A673 (cell line): ENCODE measurements around the gene THAP4. TPM values are rescaled to one million over a fixed set of nuclear protein-coding genes. Genes with fewer than 3 reads are reported as not detected.

Experiments
- BruUV-seq: library from RNA; stranded (reverse); fragments of 400-500 nt; replicated peaks from 2 replicates; lab custom pipeline; 2021; lab: Mats Ljungman, UMichigan
- CTCF ChIA-PET: fragments of 300-600 bp; sonication (Branson Sonifier 250); formaldehyde crosslinking; loops from one replicate; lab custom pipeline; 2022; ENCODE audit warnings: antibody characterized with exemption; lab: Charles Lee
- POLR2A ChIA-PET: fragments of 300-600 bp; sonication (Branson Sonifier 250); formaldehyde crosslinking; loops from one replicate; lab custom pipeline; 2022; ENCODE audit warnings: antibody characterized with exemption; ENCODE audit not compliant: low non-redundant PET; lab: Charles Lee
- DNase-seq: peaks from one replicate; pipeline ENCODE4 v3.0.0-alpha.2; 2015; ENCODE audit warnings: low spot score
- H3K27ac ChIP-seq: fragments of 200-600 bp; sonication (generic); 2 replicates; pipeline ENCODE4 v1.5.1; 2016; ENCODE audit warnings: mixed run types, low read depth, mild to moderate bottlenecking, mixed read lengths, antibody characterized with exemption, low read length; ENCODE audit not compliant: poor library complexity, severe bottlenecking
- H3K27me3 ChIP-seq: fragments of 200-600 bp; sonication (generic); replicated peaks from 2 replicates; pipeline ENCODE4 v1.6.1; 2017; ENCODE audit warnings: mixed run types, low read depth, mild to moderate bottlenecking, mixed read lengths, antibody characterized with exemption, low read length; ENCODE audit not compliant: insufficient read depth, poor library complexity
- H3K36me3 ChIP-seq: fragments of 200-600 bp; sonication (generic); 2 replicates; pipeline ENCODE4 v1.6.1; 2016; ENCODE audit warnings: mixed run types, mild to moderate bottlenecking, mixed read lengths, antibody characterized with exemption, low read length; ENCODE audit not compliant: insufficient read depth, poor library complexity, severe bottlenecking
- H3K4me1 ChIP-seq: fragments of 200-600 bp; sonication (generic); 2 replicates; pipeline ENCODE4 v1.6.1; 2017; ENCODE audit warnings: mixed run types, mild to moderate bottlenecking, mixed read lengths, antibody characterized with exemption, low read length; ENCODE audit not compliant: insufficient read depth, poor library complexity, severe bottlenecking
- H3K4me3 ChIP-seq: fragments of 200-600 bp; sonication (generic); 2 replicates; pipeline ENCODE4 v1.5.1; 2016; ENCODE audit warnings: low read depth, mixed run types, mild to moderate bottlenecking, mixed read lengths, low read length; ENCODE audit not compliant: poor library complexity, severe bottlenecking
- H3K9me3 ChIP-seq: fragments of 200-600 bp; sonication (generic); 2 replicates; pipeline ENCODE4 v1.6.1; 2016; ENCODE audit warnings: mixed run types, low read depth, mild to moderate bottlenecking, mixed read lengths, antibody characterized with exemption, low read length; ENCODE audit not compliant: poor library complexity, severe bottlenecking
- CTCF ChIP-seq: fragments of 300-800, 200-600 bp; sonication (generic); conservative IDR thresholded peaks from 2 replicates; pipeline ENCODE4 v1.5.1; 2017; ENCODE audit warnings: low read depth, mild to moderate bottlenecking, antibody characterized with exemption, low read length, moderate library complexity, mixed read lengths
- EZH2 ChIP-seq: fragments of 200-600 bp; sonication (generic); IDR thresholded peaks from 2 replicates; pipeline ENCODE4 v1.6.1; 2017; ENCODE audit warnings: borderline replicate concordance, low read depth, mild to moderate bottlenecking, mixed read lengths, antibody characterized with exemption, low read length; ENCODE audit not compliant: poor library complexity, severe bottlenecking
- intact Hi-C: fragments of 100-400 bp; cut with micrococcal nuclease; formaldehyde crosslinking; loops from one replicate; pipeline ENCODE4 v1.10.0; 2022; ENCODE audit not compliant: unreplicated experiment
- total RNA-seq: library from RNA; stranded (reverse); gene quantifications from 2 replicates; pipeline ENCODE4 v1.2.3, GENCODE V29; 2021

THAP4 gene
- total RNA-seq, 1 experiment from 2014 or later = 82.0 TPM

GRCh38 chr2:241582328-241582727 lies 54.6 kb downstream of the THAP4 start:
- ChIA-PET POLR2A (no interaction called here), CTCF (no interaction called here)
- intact Hi-C loops = no loop called here
- no peak for DNase-seq
- Histone ChIP-seq H3K4me3 (no peak overlapping the region), H3K4me1 (peaks cover 3% of the 10 kb centered on the region), H3K9me3 (peaks cover 17% of the 10 kb centered on the region), H3K27me3 (no peaks in the 10 kb centered on the region), H3K36me3 (peaks cover 38% of the 10 kb centered on the region), H3K27ac (no peak overlapping the region)
- TF ChIP-seq CTCF = no peak
- TF ChIP-seq EZH2 = no peak
- no TSS peak for BruUV-seq

- intact Hi-C loops = no loop called here
- ChIA-PET CTCF (no interaction called here), POLR2A (no interaction called here)
- no peaks in the 10 kb centered on the region for H3K27me3 ChIP-seq
- H3K9me3 ChIP-seq = peaks cover 3% of the 10 kb centered on the region
- peaks cover 3% of the 10 kb centered on the region for H3K4me1 ChIP-seq
- no TSS peak for BruUV-seq
- no peak for TF ChIP-seq EZH2
- TF ChIP-seq CTCF = no peak
- no peak overlapping the region for H3K27ac ChIP-seq
- no peak overlapping the region for H3K4me3 ChIP-seq
- peaks cover 13% of the 10 kb centered on the region for H3K36me3 ChIP-seq
- DNase-seq = no peak
Observed at GRCh38 chr2:241579281-241579680, 57.7 kb downstream of the THAP4 start.

DNA sequence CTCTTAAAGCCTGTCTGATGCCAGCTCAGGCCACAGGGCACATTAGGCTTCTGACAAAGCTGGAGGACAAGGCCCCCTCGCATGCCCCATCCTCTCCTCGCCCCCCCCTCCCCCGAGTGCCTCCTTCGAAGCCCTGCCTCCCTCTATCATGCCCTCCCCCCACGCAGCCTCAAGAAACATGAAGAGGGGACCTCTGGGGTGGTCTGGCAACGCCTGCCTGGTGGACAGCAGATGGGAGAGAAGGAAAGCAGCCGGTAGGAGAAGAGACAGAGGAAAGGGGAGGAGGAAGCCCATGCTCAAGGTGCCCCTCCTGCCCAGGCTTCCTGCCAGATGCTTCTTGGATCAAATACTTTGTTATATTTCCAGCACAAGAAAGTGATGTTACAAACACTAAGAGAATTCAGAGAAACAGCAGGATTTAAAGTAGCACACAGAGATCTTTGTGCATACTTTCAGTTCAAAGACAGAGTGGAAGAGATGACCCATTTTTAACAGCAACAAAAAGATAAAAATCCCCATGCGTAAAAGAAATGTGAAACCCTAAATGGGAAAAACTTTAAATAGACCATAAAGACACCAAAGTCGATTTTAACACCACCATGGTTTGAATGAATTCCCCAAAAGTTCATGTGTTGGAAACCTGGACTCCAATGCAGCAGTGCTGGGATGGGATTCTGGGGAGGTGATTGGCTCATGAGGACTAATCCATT lies 59.4 kb downstream of the THAP4 start:
- Histone ChIP-seq H3K27ac (no peak overlapping the region), H3K36me3 (no peaks in the 10 kb centered on the region), H3K4me3 (no peak overlapping the region), H3K9me3 (no peaks in the 10 kb centered on the region), H3K4me1 (peaks cover 3% of the 10 kb centered on the region), H3K27me3 (no peaks in the 10 kb centered on the region)
- intact Hi-C loops = no loop called here
- no TSS peak for BruUV-seq
- ChIA-PET CTCF (no interaction called here), POLR2A (no interaction called here)
- DNase-seq = no peak
- no peak for TF ChIP-seq EZH2
- no peak for TF ChIP-seq CTCF
